Tibial nerve (tissue), 4 donors: ENCODE results near the gene FTCD. TPM values are rescaled to one million over a fixed set of nuclear protein-coding genes. Genes with fewer than 3 reads are reported as not detected.
A peak's percentile ranks its signal among the peaks of the same experiment; 100 is the strongest.

Source experiments
- DNase-seq, 2 donors: peaks; one replicate each; pipeline ENCODE4 v3.0.0-alpha.2; 2019; ENCODE audit warnings: low spot score in 2 of 2
- H3K27ac ChIP-seq, 4 donors: fragments of 200-600 bp; sonication (generic) in 3 of 4; one replicate each; pipeline ENCODE4 v1.5.1; 2017 to 2019; ENCODE audit warnings: mild to moderate bottlenecking in 1 of 4
- H3K27me3 ChIP-seq, 2 donors: fragments of 200-600 bp; sonication (generic) in 1 of 2; one replicate each; pipeline versions ENCODE4 v1.5.1 to v1.6.0; 2017 to 2019
- H3K36me3 ChIP-seq, 3 donors: fragments of 200-600 bp; sonication (generic); one replicate each; pipeline ENCODE4 v1.5.1; 2018 to 2019
- H3K4me1 ChIP-seq, 4 donors: fragments of 200-600 bp; sonication (generic) in 3 of 4; one replicate each; pipeline ENCODE4 v1.5.1; 2017 to 2019
- H3K4me3 ChIP-seq, 4 donors: fragments of 200-600 bp; sonication (generic) in 3 of 4; one replicate each; pipeline ENCODE4 v1.5.1; 2017 to 2019; ENCODE audit warnings: mild to moderate bottlenecking in 1 of 4, moderate library complexity in 1 of 4
- H3K9me3 ChIP-seq, 4 donors: fragments of 200-600 bp; sonication (generic) in 3 of 4; one replicate each; pipeline ENCODE4 v1.5.1; 2017 to 2019
- CTCF ChIP-seq, 5 experiments: fragments of 200-600 bp in 3 of 5; fragments of 450-650 bp in 2 of 5; sonication (generic) in 3 of 5; IDR thresholded peaks; one replicate each; pipeline ENCODE4 v1.5.1; 2016 to 2019; ENCODE audit warnings: antibody characterized with exemption in 5 of 5, mild to moderate bottlenecking in 3 of 5, moderate library complexity in 2 of 5
- EP300 ChIP-seq, 2 donors: sonication (generic); formaldehyde crosslinking; IDR thresholded peaks; one replicate each; pipeline ENCODE4 v1.6.1; 2017; ENCODE audit warnings: antibody characterized with exemption in 2 of 2, mild to moderate bottlenecking in 1 of 2
- POLR2A ChIP-seq, 2 donors: fragments of 450-650 bp; IDR thresholded peaks; one replicate each; pipeline ENCODE4 v1.6.1; 2017; ENCODE audit warnings: antibody characterized with exemption in 2 of 2, mild to moderate bottlenecking in 2 of 2, moderate library complexity in 2 of 2
- WGBS, 2 donors: methylation state at CpG; one replicate each; pipeline ENCODE4 v1.1.5; 2018; 5-methylcytosine and 5-hydroxymethylcytosine counted together
- total RNA-seq, 4 donors: library from RNA; depleted of rRNA; stranded (reverse); fragments of >200 nt; gene quantifications; one replicate each; pipeline ENCODE4 v1.1.0, GENCODE V29; 2016

Gene FTCD
- total RNA-seq, 4 donors from 2014 or later = 2.2 to 21.2 (median 2.5) TPM

- H3K9me3 ChIP-seq = no peaks in the 10 kb centered on the region
- H3K27ac ChIP-seq = no peak overlapping the region
- peaks cover 0 to 5% (median 0%) of the 10 kb centered on the region in 4 donors for H3K4me1 ChIP-seq
- DNase-seq = peak in 1 of 2 donors; percentile 7
- TF ChIP-seq POLR2A (IDR thresholded peaks at IDR 0.05) = no peak
- no peak for TF ChIP-seq EP300 (IDR thresholded peaks at IDR 0.05)
- no peak for TF ChIP-seq CTCF (IDR thresholded peaks at IDR 0.05)
- peaks cover 0 to 98% (median 4%) of the 10 kb centered on the region in 3 donors for H3K36me3 ChIP-seq
- H3K27me3 ChIP-seq = no peaks in the 10 kb centered on the region
- H3K4me3 ChIP-seq = no peak overlapping the region
- 88 to 91% methylated on average over 20 to 25 of the region's 29 CpGs for WGBS, 2 donors
Observed at GRCh38 chr21:46121286-46122221, 33.8 kb downstream of the FTCD start.

GRCh38 chr21:46120301-46121285 lies 34.8 kb downstream of the FTCD start:
- DNase-seq = peak in 1 of 2 donors; percentile 9
- peaks cover 0 to 13% (median 0%) of the 10 kb centered on the region in 4 donors for H3K4me1 ChIP-seq
- 81 to 84% methylated on average over 16 to 19 of the region's 26 CpGs for WGBS, 2 donors
- no peak overlapping the region for H3K27ac ChIP-seq
- H3K4me3 ChIP-seq = no peak overlapping the region
- no peaks in the 10 kb centered on the region for H3K27me3 ChIP-seq
- peaks cover 0 to 98% (median 8%) of the 10 kb centered on the region in 3 donors for H3K36me3 ChIP-seq
- no peaks in the 10 kb centered on the region for H3K9me3 ChIP-seq
- no peak for TF ChIP-seq POLR2A (IDR thresholded peaks at IDR 0.05)
- no peak for TF ChIP-seq CTCF (IDR thresholded peaks at IDR 0.05)
- no peak for TF ChIP-seq EP300 (IDR thresholded peaks at IDR 0.05)

GRCh38 chr21:46119637-46120271 lies 35.6 kb downstream of the FTCD start:
- peaks cover 0 to 98% (median 8%) of the 10 kb centered on the region in 3 donors for H3K36me3 ChIP-seq
- H3K27ac ChIP-seq = no peak overlapping the region
- H3K4me3 ChIP-seq = no peak overlapping the region

GRCh38 chr21:46119144-46119636 lies 36.2 kb downstream of the FTCD start:
- Histone ChIP-seq H3K27ac (no peak overlapping the region), H3K4me3 (no peak overlapping the region), H3K36me3 (peaks cover 0 to 98% (median 8%) of the 10 kb centered on the region in 3 donors), H3K4me1 (peaks cover 0 to 15% (median 0%) of the 10 kb centered on the region in 4 donors), H3K27me3 (no peaks in the 10 kb centered on the region), H3K9me3 (peaks cover 0 to 6% (median 0%) of the 10 kb centered on the region in 4 donors)
- DNase-seq = peak in 1 of 2 donors; percentile 5
- 91 to 98% methylated on average over 11 of the region's 12 CpGs for WGBS, 2 donors
- TF ChIP-seq CTCF (IDR thresholded peaks at IDR 0.05) (no peak), EP300 (IDR thresholded peaks at IDR 0.05) (no peak), POLR2A (IDR thresholded peaks at IDR 0.05) (no peak)

More at GRCh38 chr21:46119637-46120271, 35.6 kb downstream of the FTCD start:
- Histone ChIP-seq H3K9me3 (peaks cover 0 to 5% (median 0%) of the 10 kb centered on the region in 4 donors), H3K27me3 (no peaks in the 10 kb centered on the region), H3K4me1 (peaks cover 0 to 15% (median 0%) of the 10 kb centered on the region in 4 donors)
- peak in 1 of 2 donors; percentile 8 for DNase-seq
- TF ChIP-seq EP300 (IDR thresholded peaks at IDR 0.05) = no peak
- no peak for TF ChIP-seq CTCF (IDR thresholded peaks at IDR 0.05)
- TF ChIP-seq POLR2A (IDR thresholded peaks at IDR 0.05) = no peak
- 86 to 91% methylated on average over 4 to 7 of the region's 14 CpGs for WGBS, 2 donors
